Spleen (tissue), 11 donors: ENCODE data around the gene SORCS3. TPM values are rescaled to one million over a fixed set of nuclear protein-coding genes. Genes with fewer than 3 reads are reported as not detected.

Experiments used
- DNase-seq: peaks from one replicate; pipeline ENCODE4 v3.0.0-alpha.2; 2020
- H3K27ac ChIP-seq, 8 donors: fragments of 200-600 bp; sonication (generic) in 7 of 8; 1 replicate in 4 of 8; 2 replicates in 4 of 8; pipeline versions ENCODE4 v1.5.0 to v1.8.0; 2016 to 2021; ENCODE audit warnings: inconsistent platforms in 4 of 8, mild to moderate bottlenecking in 4 of 8, moderate library complexity in 1 of 8
- H3K27me3 ChIP-seq, 7 donors: fragments of 200-600 bp; sonication (generic) in 6 of 7; replicated peaks in 1 of 7; 1 replicate in 4 of 7; 2 replicates in 3 of 7; pipeline versions ENCODE4 v1.5.0 to v1.8.0; 2016 to 2021; ENCODE audit warnings: inconsistent platforms in 3 of 7, mild to moderate bottlenecking in 1 of 7
- H3K36me3 ChIP-seq, 6 donors: fragments of 200-600 bp; sonication (generic) in 5 of 6; 1 replicate in 4 of 6; 2 replicates in 2 of 6; pipeline versions ENCODE4 v1.5.0 to v1.8.0; 2016 to 2021; ENCODE audit warnings: inconsistent platforms in 2 of 6
- H3K4me1 ChIP-seq, 6 donors: fragments of 200-600 bp; sonication (generic) in 5 of 6; 1 replicate in 3 of 6; 2 replicates in 3 of 6; pipeline versions ENCODE4 v1.5.0 to v1.8.0; 2016 to 2021; ENCODE audit warnings: inconsistent platforms in 3 of 6
- H3K4me3 ChIP-seq, 8 donors: fragments of 200-600 bp; sonication (generic) in 7 of 8; 1 replicate in 4 of 8; 2 replicates in 4 of 8; pipeline versions ENCODE4 v1.5.0 to v1.8.0; 2016 to 2021; ENCODE audit warnings: inconsistent platforms in 4 of 8, mild to moderate bottlenecking in 4 of 8, moderate library complexity in 2 of 8
- H3K9me3 ChIP-seq, 8 donors: fragments of 200-600 bp; sonication (generic) in 7 of 8; 1 replicate in 4 of 8; 2 replicates in 4 of 8; pipeline versions ENCODE4 v1.5.0 to v1.8.0; 2016 to 2021; ENCODE audit warnings: inconsistent platforms in 4 of 8
- POLR2A ChIP-seq, 3 donors: fragments of 450-650 bp; IDR thresholded peaks; one replicate each; pipeline ENCODE4 v1.5.1; 2017; ENCODE audit warnings: antibody characterized with exemption in 3 of 3, mild to moderate bottlenecking in 1 of 3
- POLR2AphosphoS5 ChIP-seq, 3 donors: sonication (generic); formaldehyde crosslinking; IDR thresholded peaks; one replicate each; pipeline ENCODE4 v1.5.1; 2017; ENCODE audit warnings: antibody characterized with exemption in 3 of 3
- WGBS, 5 donors: extraction: QIAGEN DNeasy Blood & Tissue Kit in 3 of 5; methylation state at CpG; one replicate each; pipeline versions ENCODE4 v1.1.5 to v1.1.7; 2013 to 2018; 5-methylcytosine and 5-hydroxymethylcytosine counted together
- intact Hi-C: fragments of 100-400 bp; cut with DNase I; formaldehyde crosslinking; loops from one replicate; pipeline ENCODE4 v1.15.0; 2023; ENCODE audit warnings: low total_unique reads
- polyA plus RNA-seq, 3 donors: library from polyadenylated mRNA; stranded (reverse); fragments of 200-250 nt; gene quantifications; one replicate each; pipeline ENCODE4 v1.2.1, GENCODE V29; 2013
- total RNA-seq, 7 donors: library from RNA; depleted of rRNA in 3 of 7; stranded (reverse); fragments of >200 nt in 3 of 7; fragmentation: NEBNext Ultra II Directional in 4 of 7; extraction: Animal tissue kit (Norgen Biotek cat#: 25700) in 4 of 7; gene quantifications; one replicate each; pipeline versions ENCODE4 v1.1.0 to v1.2.1, GENCODE V29; 2016 to 2021
- TF ChIP-seq, protein P1 (sequence below), 11 experiments: fragments of 200-600 bp in 7 of 11; fragments of 450-650 bp in 4 of 11; sonication (generic) in 4 of 11; IDR thresholded peaks in 8 of 11; conservative IDR thresholded peaks in 3 of 11; 1 replicate in 7 of 11; 2 replicates in 4 of 11; pipeline versions ENCODE4 v1.4.0 to v1.8.0; 2016 to 2021; ENCODE audit warnings: antibody characterized with exemption in 11 of 11, inconsistent platforms in 4 of 11, mild to moderate bottlenecking in 1 of 11
- donor health status: healthy with polysubstance abuse.
- donor health status: DM: no; HTN: no; CAD: no; lungs with moderate emphysema.
- donor health status: DM: no; HTN: no; CAD: no.
- donor health status: Bipolar disorder and iron deficiency.
- donor health status: healthy.
- donor health status: DM: no; HTN: no; CAD: no.
- donor health status: DM: yes; HTN: yes; CAD: no.

SORCS3 gene
- total and polyA plus RNA-seq, 10 donors = 0.03 to 0.06 TPM; not detected in 8

DNA sequence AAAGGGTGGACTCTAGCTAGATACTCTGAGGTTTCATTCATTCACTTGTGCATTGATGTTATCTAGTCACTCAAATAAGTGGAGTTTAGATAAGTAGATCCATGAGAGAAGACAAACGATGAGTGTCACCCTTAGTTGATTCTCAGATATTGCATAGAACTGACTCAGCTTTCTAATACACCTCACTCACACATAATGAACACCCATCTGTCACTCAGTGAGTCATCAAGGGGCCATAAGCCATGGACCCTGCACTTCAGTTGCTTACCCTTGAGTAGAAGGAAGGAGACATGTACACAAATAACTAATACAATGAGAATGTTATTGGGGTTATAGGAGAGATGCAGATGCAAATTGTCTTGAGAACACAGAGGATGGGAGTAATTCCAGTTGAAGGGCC lies 163.8 kb downstream of the SORCS3 start:
- no peak overlapping the region for H3K4me3 ChIP-seq
- no peaks in the 10 kb centered on the region for H3K36me3 ChIP-seq
- no peak overlapping the region for H3K27ac ChIP-seq
- TF ChIP-seq POLR2A (IDR thresholded peaks at IDR 0.05) = no peak
- TF ChIP-seq POLR2AphosphoS5 (IDR thresholded peaks at IDR 0.05) = no peak
- TF ChIP-seq, protein P1, sequence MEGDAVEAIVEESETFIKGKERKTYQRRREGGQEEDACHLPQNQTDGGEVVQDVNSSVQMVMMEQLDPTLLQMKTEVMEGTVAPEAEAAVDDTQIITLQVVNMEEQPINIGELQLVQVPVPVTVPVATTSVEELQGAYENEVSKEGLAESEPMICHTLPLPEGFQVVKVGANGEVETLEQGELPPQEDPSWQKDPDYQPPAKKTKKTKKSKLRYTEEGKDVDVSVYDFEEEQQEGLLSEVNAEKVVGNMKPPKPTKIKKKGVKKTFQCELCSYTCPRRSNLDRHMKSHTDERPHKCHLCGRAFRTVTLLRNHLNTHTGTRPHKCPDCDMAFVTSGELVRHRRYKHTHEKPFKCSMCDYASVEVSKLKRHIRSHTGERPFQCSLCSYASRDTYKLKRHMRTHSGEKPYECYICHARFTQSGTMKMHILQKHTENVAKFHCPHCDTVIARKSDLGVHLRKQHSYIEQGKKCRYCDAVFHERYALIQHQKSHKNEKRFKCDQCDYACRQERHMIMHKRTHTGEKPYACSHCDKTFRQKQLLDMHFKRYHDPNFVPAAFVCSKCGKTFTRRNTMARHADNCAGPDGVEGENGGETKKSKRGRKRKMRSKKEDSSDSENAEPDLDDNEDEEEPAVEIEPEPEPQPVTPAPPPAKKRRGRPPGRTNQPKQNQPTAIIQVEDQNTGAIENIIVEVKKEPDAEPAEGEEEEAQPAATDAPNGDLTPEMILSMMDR (IDR thresholded peaks at IDR 0.05 in 8 of 11, conservative IDR thresholded peaks at IDR 0.05 in 3 of 11) = no peak
- no peaks in the 10 kb centered on the region for H3K4me1 ChIP-seq
- no peaks in the 10 kb centered on the region for H3K27me3 ChIP-seq
- 76 to 86% (median 78%) methylated on average over 1 of the region's 1 CpG for WGBS, 5 donors
- intact Hi-C loops = no loop called here
- no peak for DNase-seq
- H3K9me3 ChIP-seq = no peaks in the 10 kb centered on the region

DNA sequence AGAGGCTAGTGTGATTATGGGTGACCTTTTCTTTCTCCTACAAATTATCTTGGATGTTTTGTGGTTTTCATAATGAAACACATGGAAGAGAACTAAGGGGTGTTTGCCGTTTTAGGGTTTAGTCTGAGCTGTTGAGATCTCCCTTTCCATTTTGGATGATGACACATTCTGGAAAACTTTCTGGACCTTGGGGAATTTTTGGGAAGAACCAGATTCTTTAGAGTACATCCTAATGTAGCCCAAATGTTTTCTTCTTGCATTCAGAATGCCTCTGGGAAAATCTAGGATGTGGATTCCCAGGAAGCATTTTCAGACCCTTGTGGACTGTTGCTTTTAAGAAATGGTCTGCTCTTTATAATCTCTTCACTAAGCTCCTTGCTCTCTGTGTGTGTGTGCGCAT lies 165.7 kb downstream of the SORCS3 start:
- no peak for DNase-seq
- Histone ChIP-seq H3K9me3 (no peaks in the 10 kb centered on the region), H3K4me3 (no peak overlapping the region), H3K4me1 (no peaks in the 10 kb centered on the region), H3K27me3 (no peaks in the 10 kb centered on the region), H3K36me3 (no peaks in the 10 kb centered on the region), H3K27ac (no peak overlapping the region)
- no peak for TF ChIP-seq POLR2AphosphoS5 (IDR thresholded peaks at IDR 0.05)
- TF ChIP-seq POLR2A (IDR thresholded peaks at IDR 0.05) = no peak
- TF ChIP-seq, protein P1 (IDR thresholded peaks at IDR 0.05 in 8 of 11, conservative IDR thresholded peaks at IDR 0.05 in 3 of 11) = no peak
- intact Hi-C loops = no loop called here
- WGBS, 5 donors = 85 to 95% (median 87%) methylated on average over 2 of the region's 2 CpGs

DNA sequence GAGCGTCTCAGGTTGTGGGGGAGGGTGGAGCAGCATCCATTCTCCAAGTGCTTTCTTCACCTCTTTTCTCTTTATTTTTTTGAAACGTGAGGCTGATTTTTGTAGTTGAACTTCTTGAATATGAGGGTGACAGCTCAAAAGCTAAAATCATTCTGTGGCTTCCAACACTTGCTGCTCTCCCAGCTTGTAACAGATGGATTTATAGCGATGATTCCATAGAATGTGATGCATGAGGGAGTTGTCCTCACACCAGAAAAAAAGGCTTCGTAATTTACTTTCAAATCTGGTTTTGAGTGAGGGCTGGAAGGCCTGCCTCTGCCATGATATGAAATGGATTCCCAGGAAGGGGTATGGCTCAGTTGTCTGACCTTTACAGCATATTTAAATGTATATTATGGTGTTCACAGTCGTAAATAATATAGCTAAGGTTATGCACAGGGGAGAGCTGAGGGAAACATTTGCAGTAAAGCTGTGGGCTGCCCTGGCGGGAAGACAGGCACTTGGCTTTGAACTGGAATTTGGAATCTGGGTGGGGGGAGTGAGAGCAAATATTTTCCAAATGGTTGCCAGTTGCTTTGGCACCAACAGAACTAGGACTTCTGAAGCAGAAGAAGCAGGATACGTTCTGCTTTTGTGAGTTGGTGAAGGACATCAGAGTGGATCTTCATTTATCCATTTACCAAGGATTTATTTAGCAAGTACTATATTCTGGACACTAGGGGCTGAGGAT lies 166.7 kb downstream of the SORCS3 start:
- TF ChIP-seq POLR2A (IDR thresholded peaks at IDR 0.05) (no peak), POLR2AphosphoS5 (IDR thresholded peaks at IDR 0.05) (no peak)
- TF ChIP-seq, protein P1 (IDR thresholded peaks at IDR 0.05 in 8 of 11, conservative IDR thresholded peaks at IDR 0.05 in 3 of 11) = no peak
- intact Hi-C loops = no loop called here
- no peaks in the 10 kb centered on the region for H3K36me3 ChIP-seq
- H3K27me3 ChIP-seq = no peaks in the 10 kb centered on the region
- no peaks in the 10 kb centered on the region for H3K4me1 ChIP-seq
- H3K4me3 ChIP-seq = no peak overlapping the region
- no peaks in the 10 kb centered on the region for H3K9me3 ChIP-seq
- no peak for DNase-seq
- 69 to 79% (median 75%) methylated on average over 7 of the region's 7 CpGs for WGBS, 5 donors
- H3K27ac ChIP-seq = no peak overlapping the region

DNA sequence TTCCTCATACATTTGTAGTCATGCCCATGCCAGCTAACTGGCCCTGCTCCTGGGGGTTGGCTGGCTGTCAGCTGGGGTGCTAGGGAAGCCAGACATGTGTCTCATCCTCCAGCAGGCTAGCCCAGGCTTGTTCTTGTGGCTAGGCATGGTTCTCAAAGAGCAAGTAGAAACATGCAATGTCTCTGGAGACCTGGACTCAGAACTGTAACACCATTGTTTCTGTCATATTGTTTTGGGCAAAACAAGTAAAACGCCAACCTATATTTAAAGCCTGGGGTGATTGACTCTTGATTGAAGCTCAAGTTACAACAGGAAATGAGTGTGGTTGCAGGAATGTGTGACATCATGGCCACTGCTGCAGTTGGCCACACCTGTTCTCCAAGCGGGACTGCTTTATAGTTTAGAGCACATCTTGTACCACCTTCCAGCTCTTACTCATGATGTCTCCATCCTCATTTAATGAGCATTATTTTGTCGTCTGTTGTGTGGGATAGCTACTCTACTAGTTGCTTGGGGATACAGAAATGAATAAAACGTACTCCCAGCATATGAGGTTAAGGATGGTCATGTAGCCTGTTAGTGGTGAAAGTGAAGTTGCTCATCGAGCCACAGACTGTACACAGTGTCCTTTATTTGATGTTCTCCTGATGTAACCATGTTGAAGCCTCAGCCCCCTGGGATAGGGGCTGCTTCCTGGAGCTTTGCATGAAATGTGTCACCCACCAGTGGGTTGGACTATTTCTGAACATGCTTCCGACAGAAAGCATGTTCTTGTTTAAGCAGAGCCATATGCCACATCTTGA lies 168.4 kb downstream of the SORCS3 start:
- Histone ChIP-seq H3K4me3 (no peak overlapping the region), H3K36me3 (no peaks in the 10 kb centered on the region), H3K4me1 (no peaks in the 10 kb centered on the region), H3K27ac (no peak overlapping the region), H3K27me3 (no peaks in the 10 kb centered on the region), H3K9me3 (no peaks in the 10 kb centered on the region)
- intact Hi-C loops = no loop called here
- DNase-seq = no peak
- WGBS, 5 donors = 51 to 73% (median 58%) methylated on average over 6 of the region's 6 CpGs
- TF ChIP-seq POLR2A (IDR thresholded peaks at IDR 0.05) (no peak), POLR2AphosphoS5 (IDR thresholded peaks at IDR 0.05) (no peak)
- TF ChIP-seq, protein P1 (IDR thresholded peaks at IDR 0.05 in 8 of 11, conservative IDR thresholded peaks at IDR 0.05 in 3 of 11) = no peak
